ENCODE results near the gene GANAB.

The GANAB gene

DNA sequence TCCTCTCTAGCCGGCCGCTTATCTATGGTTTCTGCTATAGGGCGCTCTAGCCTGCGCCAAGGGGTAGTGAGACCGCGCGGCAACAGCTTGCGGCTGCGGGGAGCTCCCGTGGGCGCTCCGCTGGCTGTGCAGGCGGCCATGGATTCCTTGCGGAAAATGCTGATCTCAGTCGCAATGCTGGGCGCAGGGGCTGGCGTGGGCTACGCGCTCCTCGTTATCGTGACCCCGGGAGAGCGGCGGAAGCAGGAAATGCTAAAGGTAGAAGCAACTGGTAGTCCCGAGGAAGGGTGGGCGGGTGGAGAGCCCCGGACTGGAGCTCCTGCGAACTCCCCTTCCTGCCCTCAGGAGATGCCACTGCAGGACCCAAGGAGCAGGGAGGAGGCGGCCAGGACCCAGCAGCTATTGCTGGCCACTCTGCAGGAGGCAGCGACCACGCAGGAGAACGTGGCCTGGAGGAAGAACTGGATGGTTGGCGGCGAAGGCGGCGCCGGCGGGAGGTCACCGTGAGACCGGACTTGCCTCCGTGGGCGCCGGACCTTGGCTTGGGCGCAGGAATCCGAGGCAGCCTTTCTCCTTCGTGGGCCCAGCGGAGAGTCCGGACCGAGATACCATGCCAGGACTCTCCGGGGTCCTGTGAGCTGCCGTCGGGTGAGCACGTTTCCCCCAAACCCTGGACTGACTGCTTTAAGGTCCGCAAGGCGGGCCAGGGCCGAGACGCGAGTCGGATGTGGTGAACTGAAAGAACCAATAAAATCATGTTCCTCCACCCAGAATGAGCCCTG lies 25.4 kb upstream of the GANAB start, which contains the start of the genes LBHD1 and UQCC3:
Gene LBHD1, minus strand, starts transcription at position 660 of the 782 bp plus-strand sequence. CDS start 2,236 bp downstream, outside the sequence.
Gene UQCC3, plus strand, starts transcription at position 66 of the 782 bp plus-strand sequence. Its CDS starts 73 bp downstream, at position 139.
- TF ChIP-seq, protein P1, sequence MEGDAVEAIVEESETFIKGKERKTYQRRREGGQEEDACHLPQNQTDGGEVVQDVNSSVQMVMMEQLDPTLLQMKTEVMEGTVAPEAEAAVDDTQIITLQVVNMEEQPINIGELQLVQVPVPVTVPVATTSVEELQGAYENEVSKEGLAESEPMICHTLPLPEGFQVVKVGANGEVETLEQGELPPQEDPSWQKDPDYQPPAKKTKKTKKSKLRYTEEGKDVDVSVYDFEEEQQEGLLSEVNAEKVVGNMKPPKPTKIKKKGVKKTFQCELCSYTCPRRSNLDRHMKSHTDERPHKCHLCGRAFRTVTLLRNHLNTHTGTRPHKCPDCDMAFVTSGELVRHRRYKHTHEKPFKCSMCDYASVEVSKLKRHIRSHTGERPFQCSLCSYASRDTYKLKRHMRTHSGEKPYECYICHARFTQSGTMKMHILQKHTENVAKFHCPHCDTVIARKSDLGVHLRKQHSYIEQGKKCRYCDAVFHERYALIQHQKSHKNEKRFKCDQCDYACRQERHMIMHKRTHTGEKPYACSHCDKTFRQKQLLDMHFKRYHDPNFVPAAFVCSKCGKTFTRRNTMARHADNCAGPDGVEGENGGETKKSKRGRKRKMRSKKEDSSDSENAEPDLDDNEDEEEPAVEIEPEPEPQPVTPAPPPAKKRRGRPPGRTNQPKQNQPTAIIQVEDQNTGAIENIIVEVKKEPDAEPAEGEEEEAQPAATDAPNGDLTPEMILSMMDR (IDR thresholded peaks at IDR 0.05) = no peak

DNA sequence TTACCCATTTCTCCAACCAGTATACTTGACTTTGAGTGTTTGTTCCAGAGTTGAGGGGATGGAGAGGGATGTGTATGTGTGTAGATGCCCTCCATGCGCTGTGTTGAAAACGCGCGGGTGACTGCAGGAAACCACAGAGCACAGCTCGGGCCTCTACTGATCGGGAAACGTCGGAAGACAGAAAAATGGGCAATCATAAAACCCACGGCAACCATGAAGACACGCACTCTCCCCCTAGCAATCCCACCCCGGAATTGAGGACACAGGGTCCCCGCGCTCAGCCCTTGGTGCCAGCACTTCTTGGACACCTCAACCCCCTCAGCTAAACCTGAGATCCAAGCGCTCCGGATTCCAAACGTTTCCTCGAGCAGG lies 24.8 kb upstream of the GANAB start:
- TF ChIP-seq, protein P1 (IDR thresholded peaks at IDR 0.05) = no peak

DNA sequence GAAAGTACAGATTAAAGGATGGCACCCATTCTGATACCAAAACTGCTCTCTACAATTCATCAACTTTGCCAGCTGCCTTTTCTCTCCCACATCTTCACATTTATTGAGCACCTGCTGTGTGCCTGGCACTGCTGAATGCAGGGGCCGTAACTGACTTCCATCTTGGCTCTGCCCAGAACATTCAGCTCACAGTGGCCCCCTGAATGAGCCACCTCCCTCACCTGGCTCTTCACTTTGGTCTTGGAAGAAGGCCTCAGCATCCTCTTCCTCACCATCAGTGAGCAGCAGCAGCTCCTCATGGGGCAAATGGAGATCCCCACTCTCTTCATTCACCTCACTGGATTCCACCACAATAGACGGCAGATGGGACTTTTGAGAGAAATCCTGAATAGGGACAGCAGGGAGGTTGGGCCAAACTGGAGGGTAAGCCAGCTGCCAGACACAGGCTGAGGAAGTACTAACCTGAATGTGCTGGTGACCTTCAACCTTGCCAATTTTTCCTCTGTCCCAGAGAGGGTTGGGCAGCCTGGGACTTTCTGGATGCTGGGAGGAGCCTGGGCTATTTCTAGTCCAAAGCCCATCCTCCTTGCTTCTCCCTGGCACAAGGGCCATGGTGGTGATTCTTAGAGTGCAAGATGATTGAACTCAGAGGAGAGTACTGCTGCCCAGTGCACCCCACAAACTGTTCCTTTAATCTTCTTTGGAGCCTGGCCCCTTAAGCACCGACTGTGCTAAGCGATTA lies 23.2 kb upstream of the GANAB start:
- TF ChIP-seq, protein P1 (IDR thresholded peaks at IDR 0.05) = no peak

DNA sequence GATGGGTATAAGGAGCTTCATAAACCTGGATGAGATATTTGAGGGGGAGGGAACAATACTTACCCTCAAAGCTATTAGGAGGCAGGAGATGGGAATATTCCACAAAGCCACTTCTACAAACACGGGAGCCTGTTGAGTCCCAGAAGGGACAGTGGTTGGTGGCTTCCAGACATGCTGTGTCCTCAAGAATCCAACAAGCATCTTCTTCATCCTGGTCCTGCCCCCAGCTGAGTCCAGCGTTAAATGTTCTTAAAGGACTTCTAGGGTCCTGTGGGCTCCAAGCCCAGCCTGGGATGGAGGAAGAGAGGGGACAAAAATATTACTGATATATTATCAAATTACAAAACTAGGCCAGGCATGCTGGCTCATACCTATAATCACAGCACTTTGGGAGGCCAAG lies 21.0 kb upstream of the GANAB start:
- TF ChIP-seq, protein P1 (IDR thresholded peaks at IDR 0.05) = no peak

DNA sequence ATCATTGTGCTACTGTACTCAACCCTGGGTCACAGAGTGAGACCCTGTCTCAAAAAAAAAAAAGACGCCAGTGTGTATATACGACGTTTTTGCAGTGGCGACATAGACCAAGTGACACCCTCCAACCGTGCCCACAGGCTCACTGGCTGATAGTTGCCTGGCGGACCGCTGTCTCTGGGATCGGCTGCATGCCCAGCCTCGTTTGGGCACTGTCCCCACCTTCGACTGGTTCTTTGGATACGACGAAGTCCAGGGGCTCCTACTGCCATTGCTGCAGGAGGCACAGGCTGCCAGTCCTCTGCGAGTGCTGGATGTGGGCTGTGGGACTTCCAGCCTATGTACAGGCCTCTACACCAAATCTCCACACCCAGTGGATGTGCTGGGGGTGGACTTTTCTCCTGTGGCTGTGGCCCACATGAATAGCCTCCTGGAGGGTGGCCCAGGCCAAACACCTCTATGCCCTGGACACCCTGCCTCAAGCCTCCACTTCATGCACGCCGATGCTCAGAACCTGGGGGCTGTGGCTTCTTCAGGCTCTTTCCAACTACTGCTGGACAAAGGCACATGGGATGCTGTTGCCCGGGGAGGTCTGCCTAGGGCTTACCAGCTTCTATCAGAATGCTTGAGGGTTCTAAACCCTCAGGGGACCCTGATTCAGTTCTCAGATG lies 20.0 kb upstream of the GANAB start:
- TF ChIP-seq, protein P1 (IDR thresholded peaks at IDR 0.05) = no peak

DNA sequence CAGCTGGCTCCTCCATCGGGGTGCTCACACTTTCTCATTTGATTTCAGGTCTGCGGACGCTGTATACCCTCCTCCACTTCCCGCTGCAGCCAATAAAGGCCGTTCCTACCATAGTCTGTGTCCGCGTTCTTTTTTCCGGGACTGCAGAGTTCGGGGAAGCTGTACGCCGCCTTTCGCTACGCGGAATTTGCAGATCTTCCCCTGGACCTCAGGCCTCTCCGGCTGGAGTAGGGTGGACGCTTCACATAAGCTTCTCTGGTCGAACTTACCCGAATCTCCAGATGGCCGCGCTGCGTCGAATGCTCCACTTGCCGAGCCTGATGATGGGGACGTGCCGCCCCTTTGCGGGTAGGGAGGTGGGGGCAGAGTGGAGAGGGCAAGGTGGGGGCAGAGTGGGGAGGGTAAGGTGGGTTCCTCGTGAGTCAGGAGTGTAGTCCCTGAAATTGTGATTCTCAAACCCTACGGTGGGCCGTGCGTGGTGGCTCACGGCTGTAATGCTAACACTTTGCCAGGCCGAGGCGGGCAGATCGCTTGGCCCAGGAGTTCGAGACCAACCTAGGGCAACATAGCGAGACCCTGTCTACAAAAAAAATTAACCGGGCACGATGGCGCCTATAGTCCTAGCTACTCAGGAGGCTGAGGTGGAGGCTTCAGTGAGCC lies 19.3 kb upstream of the GANAB start:
- TF ChIP-seq, protein P1 (IDR thresholded peaks at IDR 0.05) = no peak

DNA sequence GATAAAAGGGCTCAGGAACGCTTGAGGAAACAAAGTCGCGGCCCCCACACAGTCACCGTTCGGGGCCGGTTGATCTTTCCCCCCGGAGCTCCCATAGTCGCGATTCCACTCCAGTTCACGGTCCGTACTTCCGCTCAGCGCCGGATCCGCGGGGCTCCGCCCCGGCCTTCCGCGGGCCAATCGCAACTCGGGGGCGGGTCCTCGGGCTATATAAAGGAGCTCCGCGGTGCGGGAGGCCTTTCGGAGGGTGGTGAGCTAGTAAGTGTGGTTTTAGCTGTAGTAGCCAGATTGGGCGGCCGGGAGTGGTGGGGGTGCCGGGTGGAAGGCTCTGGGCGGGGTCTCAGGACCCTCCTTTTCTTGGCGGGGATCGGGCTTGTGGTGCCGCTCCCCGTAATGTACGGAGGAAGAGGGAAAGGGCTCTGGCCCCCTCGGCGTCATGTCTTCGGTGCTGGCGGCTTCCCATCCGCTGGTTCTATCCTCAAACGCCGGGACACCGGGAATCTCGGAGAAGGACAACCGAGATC lies 18.7 kb upstream of the GANAB start, which contains the start of the genes C11orf98 and CSKMT:
Gene C11orf98, minus strand, starts transcription at position 136 of the 524 bp plus-strand sequence. Its CDS starts 41 bp downstream, at position 95.
Gene CSKMT, plus strand, starts transcription at position 238 of the 524 bp plus-strand sequence. CDS start 568 bp downstream, outside the sequence.
- TF ChIP-seq, protein P1 (IDR thresholded peaks at IDR 0.05) = no peak

Measured in LNCAP (cell line).